ENCODE data around the gene WDR62. TPM values are rescaled to one million over a fixed set of nuclear protein-coding genes. Genes with fewer than 3 reads are reported as not detected.

The WDR62 gene
- total and polyA plus RNA-seq, 10 of the 15 experiments (the other 5 are each of a cell fraction or from before 2014, with no cell fraction given), result 0.08 to 20.6 (median 10.9) TPM

GRCh38 chr19:36064826-36065225 is 10.1 kb downstream of the WDR62 start (continued):
- TF ChIP-seq ZNF687 (IDR thresholded peaks at IDR 0.05), result no peak
- TF ChIP-seq SMAD1 (IDR thresholded peaks at IDR 0.05; ENCODE audit: low read depth, partially characterized antibody), result no peak
- no peak for TF ChIP-seq NBN (IDR thresholded peaks at IDR 0.05)
- no peak for TF ChIP-seq ZSCAN29 (IDR thresholded peaks at IDR 0.05)
- TF ChIP-seq SIN3A (IDR thresholded peaks at IDR 0.05; ENCODE audit: low read depth, low read length), result no peak
- no peak for TF ChIP-seq RCOR1 (conservative IDR thresholded peaks at IDR 0.05; ENCODE audit: low read depth, low read length)

GRCh38 chr19:36067681-36068080 is 13.0 kb downstream of the WDR62 start:
- TF ChIP-seq HDGF (IDR thresholded peaks at IDR 0.05) (no peak), ZNF384 (IDR thresholded peaks at IDR 0.05; ENCODE audit: borderline replicate concordance, low read depth, low read length) (no peak), NFYA (IDR thresholded peaks at IDR 0.05; ENCODE audit: borderline replicate concordance, low read depth, low read length) (no peak), CHD2 (IDR thresholded peaks at IDR 0.05; ENCODE audit: borderline replicate concordance, low read depth, low read length) (no peak), ZSCAN29 (IDR thresholded peaks at IDR 0.05) (no peak), MTA2 (IDR thresholded peaks at IDR 0.05; ENCODE audit: low read depth) (no peak), ZBTB4 (CRISPR knock-in tag; IDR thresholded peaks at IDR 0.05) (no peak)
- TF ChIP-seq, protein P1, sequence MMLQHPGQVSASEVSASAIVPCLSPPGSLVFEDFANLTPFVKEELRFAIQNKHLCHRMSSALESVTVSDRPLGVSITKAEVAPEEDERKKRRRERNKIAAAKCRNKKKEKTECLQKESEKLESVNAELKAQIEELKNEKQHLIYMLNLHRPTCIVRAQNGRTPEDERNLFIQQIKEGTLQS (IDR thresholded peaks at IDR 0.05; ENCODE audit: borderline replicate concordance, extremely low read depth, low read depth, low read length), result no peak
- CTCF ChIA-PET, result no interaction called here
- DNase-seq (ENCODE audit: low read depth, low spot score) (no peak), ATAC-seq (no peak), FAIRE-seq (no peak)
- Histone ChIP-seq H3K27me3 (replicated peaks in 1 of 2; ENCODE audit: control insufficient read depth in 2 of 2, insufficient read depth in 2 of 2, low read length in 1 of 2) (no peaks in the 10 kb centered on the region), H3K9me3 (replicated peaks; ENCODE audit: control insufficient read depth, insufficient read depth, low read length) (no peaks in the 10 kb centered on the region), H3K4me1 (ENCODE audit: control insufficient read depth, insufficient read depth, low read length) (no peaks in the 10 kb centered on the region), H3K27ac (ENCODE audit: control insufficient read depth, insufficient read depth) (no peak overlapping the region), H3K36me3 (ENCODE audit: control insufficient read depth in 2 of 2, insufficient read depth in 2 of 2, low read length in 1 of 2) (peaks cover 8 to 34% of the 10 kb centered on the region in 2 experiments; a peak in 3 of 4 replicates), H2AFZ (ENCODE audit: control insufficient read depth, low read depth, low read length) (no peak overlapping the region), H4K20me1 (ENCODE audit: control insufficient read depth, insufficient read depth) (no peaks in the 10 kb centered on the region), H3K79me2 (ENCODE audit: control insufficient read depth, insufficient read depth, low read length) (no peaks in the 10 kb centered on the region), H3K4me2 (ENCODE audit: control insufficient read depth, insufficient read depth) (no peak overlapping the region), H3K9ac (ENCODE audit: control insufficient read depth, insufficient read depth, low read length) (no peak overlapping the region), H3K4me3 (no peak overlapping the region)
- in situ Hi-C loops (cut with MboI) (no loop called here), intact Hi-C loops (cut with micrococcal nuclease; ENCODE audit: unreplicated experiment) (no loop called here)
- 93% methylated on average over 11 of the region's 11 CpGs for WGBS (ENCODE audit: insufficient coverage, insufficient replicate concordance, low lambda C conversion rate, missing lambda C conversion rate)
- SMC1A ChIA-PET (ENCODE audit: uncharacterized antibody, unreplicated experiment), result no interaction called here
- RAD21 ChIA-PET (ENCODE audit: unreplicated experiment), result no interaction called here
- POLR2A ChIA-PET, result no interaction called here
- no TSS peak for BruUV-seq (replicated peaks)
